K562 (cell line): ENCODE measurements around the gene GMPR. TPM values are rescaled to one million over a fixed set of nuclear protein-coding genes. Genes with fewer than 3 reads are reported as not detected.

ENCODE experiments used
- ATAC-seq: fragments of 200-7000 bp; cut with Tn5 transposase; 3 replicates; pipeline ENCODE4 v1.9.1; 2020; ENCODE audit warnings: moderate library complexity
- BruUV-seq: library from RNA; stranded (reverse); fragments of 400-500 nt; replicated peaks from 2 replicates; lab custom pipeline; 2021; lab: Mats Ljungman, UMichigan
- CTCF ChIA-PET: fragments of 300-600 bp; formaldehyde crosslinking; extraction: SDS; loops from one replicate; lab custom pipeline; 2021; ENCODE audit warnings: low intra/inter-chr PET ratio; lab: Yijun Ruan, JAX
- POLR2A ChIA-PET: fragments of 300-600, 350-650 bp; sonication (Branson Sonifier 250); formaldehyde crosslinking; extraction: SDS; loops from one replicate; lab custom pipeline; 2021; ENCODE audit warnings: antibody characterized with exemption, inconsistent platforms; lab: Yijun Ruan, JAX
- DNase-seq, 4 experiments: peaks; one replicate each; pipeline versions ENCODE4 v3.0.0 to v3.0.0-alpha.2; 2011 to 2018; ENCODE audit warnings: low spot score in 3 of 4, mixed read lengths in 3 of 4; ENCODE audit errors: extremely low read depth in 1 of 4
- FAIRE-seq: peaks from 2 replicates; lab custom pipeline; 2011; peaks lifted over from hg19 to GRCh38; lab: Jason Lieb, UNC
- H2AFZ ChIP-seq: 2 replicates; pipeline ENCODE4 v1.6.0; 2011; ENCODE audit warnings: low read depth, low read length, control low read depth, inconsistent platforms
- H3K27ac ChIP-seq: fragments of 200-600 bp; 3 replicates; pipeline ENCODE4 v1.8.0; 2011; ENCODE audit warnings: low read depth, mild to moderate bottlenecking, control low read depth, inconsistent platforms, low read length, moderate library complexity, mixed read lengths; ENCODE audit errors: extremely low read depth
- H3K27me3 ChIP-seq, 2 experiments: fragments of 300-600 bp in 1 of 2; 2 replicates in 1 of 2; 3 replicates in 1 of 2; pipeline versions ENCODE4 v1.6.0 to v1.8.0; 2011; ENCODE audit warnings: inconsistent platforms in 2 of 2, low read length in 2 of 2, mild to moderate bottlenecking in 1 of 2, mixed read lengths in 1 of 2, moderate library complexity in 1 of 2; ENCODE audit not compliant: control insufficient read depth in 2 of 2, insufficient read depth in 2 of 2
- H3K36me3 ChIP-seq: fragments of 300-600 bp; 3 replicates; pipeline ENCODE4 v1.8.0; 2011; ENCODE audit warnings: mild to moderate bottlenecking, low read length, inconsistent platforms; ENCODE audit not compliant: control insufficient read depth, insufficient read depth
- H3K4me1 ChIP-seq, 2 experiments: fragments of 200-600 bp in 1 of 2; replicated peaks in 1 of 2; 2 replicates in 1 of 2; 3 replicates in 1 of 2; pipeline versions ENCODE4 v1.5.1 to v1.8.0; 2011; ENCODE audit warnings: inconsistent platforms in 2 of 2, low read length in 2 of 2, mild to moderate bottlenecking in 1 of 2, mixed read lengths in 1 of 2, moderate library complexity in 1 of 2; ENCODE audit not compliant: control insufficient read depth in 2 of 2, insufficient read depth in 2 of 2
- H3K4me2 ChIP-seq: 2 replicates; pipeline ENCODE4 v1.6.1; 2011; ENCODE audit warnings: low read length, control low read depth, inconsistent platforms, mixed read lengths; ENCODE audit not compliant: insufficient read depth
- H3K4me3 ChIP-seq: fragments of 200-600 bp; sonication (generic), shearing (Covaris generic); 2 replicates; pipeline ENCODE4 v1.5.1; 2016; ENCODE audit warnings: control low read depth, inconsistent platforms
- H3K79me2 ChIP-seq: fragments of 200-600 bp; 3 replicates; pipeline ENCODE4 v1.8.0; 2011; ENCODE audit warnings: low read length, inconsistent platforms; ENCODE audit not compliant: control insufficient read depth, insufficient read depth
- H3K9ac ChIP-seq, 2 experiments: 2 replicates each; pipeline versions ENCODE4 v1.6.0 to v1.6.1; 2011; ENCODE audit warnings: low read depth in 2 of 2, low read length in 2 of 2, control low read depth in 1 of 2, inconsistent platforms in 1 of 2, mild to moderate bottlenecking in 1 of 2, mixed read lengths in 1 of 2; ENCODE audit not compliant: insufficient read depth in 1 of 2
- H3K9me1 ChIP-seq: one replicate; pipeline ENCODE4 v1.6.0; 2011; ENCODE audit warnings: inconsistent platforms, mild to moderate bottlenecking, low read length, moderate library complexity; ENCODE audit not compliant: control insufficient read depth, insufficient read depth
- H3K9me3 ChIP-seq: replicated peaks from 2 replicates; pipeline ENCODE4 v1.5.1; 2011; ENCODE audit warnings: low read depth, low read length, inconsistent platforms; ENCODE audit not compliant: control insufficient read depth, insufficient read depth
- H4K20me1 ChIP-seq: replicated peaks from 2 replicates; pipeline ENCODE4 v1.6.1; 2011; ENCODE audit warnings: low read length, inconsistent platforms, mixed read lengths; ENCODE audit not compliant: control insufficient read depth, insufficient read depth
- CCAR2 ChIP-seq: fragments of 200-400 bp; formaldehyde crosslinking; IDR thresholded peaks from 2 replicates; pipeline ENCODE4 v1.6.1; 2017; ENCODE audit warnings: mild to moderate bottlenecking, low read depth, low read length
- FOXA3 ChIP-seq, 2 experiments: fragments of 450-650 bp in 1 of 2; sonication (generic) in 1 of 2; formaldehyde crosslinking; IDR thresholded peaks in 1 of 2; conservative IDR thresholded peaks in 1 of 2; 2 replicates each; pipeline versions ENCODE4 v1.4.0 to v1.8.0; 2020 to 2022; ENCODE audit warnings: mild to moderate bottlenecking in 2 of 2, missing genetic modification reagents in 1 of 2
- MAFF ChIP-seq: IDR thresholded peaks from 2 replicates; pipeline ENCODE4 v1.6.1; 2012; ENCODE audit warnings: low read length, improper control_type of control experiment
- MED1 ChIP-seq: sonication (generic); formaldehyde crosslinking; IDR thresholded peaks from 2 replicates; pipeline ENCODE4 v1.8.1; 2023; ENCODE audit warnings: missing genetic modification reagents, borderline replicate concordance
- MTA1 ChIP-seq: fragments of 450-650 bp; IDR thresholded peaks from 2 replicates; pipeline ENCODE4 v1.6.1; 2017; ENCODE audit warnings: borderline replicate concordance
- ZKSCAN3 ChIP-seq: fragments of 250-450 bp; sonication (Bioruptor Pico); IDR thresholded peaks from 2 replicates; pipeline ENCODE4 v1.4.0; 2020
- ZKSCAN8 ChIP-seq: fragments of 200-800 bp; sonication (Bioruptor generic); IDR thresholded peaks from 2 replicates; pipeline ENCODE4 v1.6.1; 2016; ENCODE audit warnings: missing genetic modification characterization, missing compliant biosample characterization
- ZNF232 ChIP-seq: sonication (generic); formaldehyde crosslinking; IDR thresholded peaks from 2 replicates; pipeline ENCODE4 v1.8.0; 2022; ENCODE audit warnings: mild to moderate bottlenecking, missing genetic modification reagents
- WGBS: fragments of 100-300 bp; shearing (Covaris generic); methylation state at CpG from one replicate; pipeline ENCODE4 v1.1.6; 2016; ENCODE audit warnings: low coverage, mixed read lengths; ENCODE audit not compliant: insufficient coverage; ENCODE audit errors: missing lambda C conversion rate; 5-methylcytosine and 5-hydroxymethylcytosine counted together
- in situ Hi-C: fragments of 300-500 bp; cut with MboI; formaldehyde crosslinking; loops from 4 replicates; pipeline ENCODE4 v1.15.0; 2018; ENCODE audit warnings: inconsistent platforms, mixed read lengths
- intact Hi-C: fragments of 100-400 bp; cut with micrococcal nuclease; formaldehyde crosslinking; loops from 2 replicates; pipeline ENCODE4 v1.14.2; 2022
- polyA plus RNA-seq, 8 experiments: library from polyadenylated mRNA; depleted of rRNA in 4 of 8; stranded (reverse) in 5 of 8; unstranded in 3 of 8; fragments of >200 nt; fragmentation: Nextera tagmentation in 2 of 8; fragmentation: Illumina TruSeq in 1 of 8; extraction: Ambion mirVana in 2 of 8; extraction: Trizol in 1 of 8; gene quantifications; 2 replicates each; pipeline versions ENCODE4 v1.2.1 to v1.2.3, GENCODE V29; 2011 to 2014; ENCODE audit warnings: inconsistent platforms in 1 of 8, missing spikeins in 1 of 8
- total RNA-seq, 7 experiments: library from RNA; depleted of rRNA in 6 of 7; stranded (reverse); fragments of >200 nt in 6 of 7; fragmentation: Illumina TruSeq in 2 of 7; extraction: Trizol in 2 of 7; gene quantifications; 2 replicates each; pipeline versions ENCODE4 v1.2.1 to v1.2.3, GENCODE V29; 2011 to 2021; ENCODE audit warnings: low replicate concordance in 1 of 7

GMPR gene
- total and polyA plus RNA-seq, 9 of the 15 experiments (the other 6 are each of a cell fraction or from before 2014, with no cell fraction given), result 34.6 to 83.7 (median 49.8) TPM

GRCh38 chr6:16190214-16190613 lies 48.2 kb upstream of the GMPR start:
- H3K9me1 ChIP-seq, result no peaks in the 10 kb centered on the region
- peak overlapping the region; percentile 1; the same call in 1 of the 2 replicates for H2AFZ ChIP-seq
- no peak for TF ChIP-seq MED1
- no peak for TF ChIP-seq ZKSCAN3
- no peak for TF ChIP-seq ZKSCAN8
- no peak for TF ChIP-seq FOXA3 (CRISPR knock-in tag; conservative IDR thresholded peaks at IDR 0.05 in 1 of 2, IDR thresholded peaks at IDR 0.05 in 1 of 2)
- no peak for TF ChIP-seq MAFF
- TF ChIP-seq MTA1, result no peak
- no peak for TF ChIP-seq ZNF232 (CRISPR knock-in tag)
- TF ChIP-seq CCAR2, result no peak
- H3K36me3 ChIP-seq, result no peaks in the 10 kb centered on the region
- intact Hi-C loops, result no loop called here
- ChIA-PET POLR2A (interaction anchor here (0.6 to 1.5 kb wide), 4 partner anchors 11 to 75 kb away, joined by 3 to 4 read pairs (median 4); no protein-coding TSS in a partner anchor), CTCF (interaction anchor here (0.7 kb wide), 1 partner anchor 254 kb away, joined by 3 read pairs; no protein-coding TSS in a partner anchor)
- H3K27ac ChIP-seq, result no peak overlapping the region
- WGBS, result 42% methylated on average over 1 of the region's 1 CpG
- no TSS peak for BruUV-seq
- H3K4me2 ChIP-seq, result no peak overlapping the region
- no peak overlapping the region for H3K4me3 ChIP-seq
- H3K9ac ChIP-seq, result no peak overlapping the region
- H3K9me3 ChIP-seq, result no peaks in the 10 kb centered on the region
- in situ Hi-C loops, result no loop called here
- no peak for ATAC-seq
- H3K4me1 ChIP-seq, result no peaks in the 10 kb centered on the region; a peak in 1 of 5 replicates
- H3K79me2 ChIP-seq, result no peaks in the 10 kb centered on the region
- FAIRE-seq, result no peak
- DNase-seq, result no peak
- no peaks in the 10 kb centered on the region for H3K27me3 ChIP-seq
- H4K20me1 ChIP-seq, result no peaks in the 10 kb centered on the region
